Breast epithelium (tissue), 3 donors: ENCODE results near the gene PRODH.
"Not testable (repeated sequence)": the region's sequence is repeated elsewhere in the genome, so short reads cannot be mapped to it uniquely, and the experiment has no call there.

Experiments
- POLR2A ChIP-seq: fragments of 450-650 bp; IDR thresholded peaks from one replicate; pipeline ENCODE4 v1.6.1; 2016; ENCODE audit warnings: antibody characterized with exemption, mild to moderate bottlenecking, moderate library complexity
- TF ChIP-seq, protein P1 (sequence below), 3 donors: fragments of 450-650 bp; IDR thresholded peaks; one replicate each; pipeline ENCODE4 v1.5.1; 2016 to 2017; ENCODE audit warnings: antibody characterized with exemption in 3 of 3, mild to moderate bottlenecking in 3 of 3, moderate library complexity in 3 of 3

DNA sequence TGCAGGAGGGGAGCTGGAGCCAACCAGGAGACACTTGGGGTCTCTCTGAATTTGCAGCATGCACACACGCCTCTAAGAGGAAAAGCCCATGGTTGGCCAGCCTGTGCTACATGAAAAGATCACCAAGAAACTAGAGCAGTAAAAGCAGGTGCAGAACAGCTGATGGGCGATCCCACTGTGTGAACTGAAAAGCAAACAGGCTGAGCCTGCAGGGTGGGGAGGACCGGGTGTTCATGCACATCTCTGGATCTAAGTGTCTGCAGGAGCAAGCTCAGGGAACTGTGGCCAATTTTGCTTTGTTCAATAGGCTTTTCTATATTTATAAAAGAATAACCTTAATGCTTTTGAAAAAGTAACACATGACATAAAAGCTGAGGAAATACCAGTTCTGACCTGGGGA lies 18.3 kb downstream of the PRODH start:
- TF ChIP-seq, protein P1, sequence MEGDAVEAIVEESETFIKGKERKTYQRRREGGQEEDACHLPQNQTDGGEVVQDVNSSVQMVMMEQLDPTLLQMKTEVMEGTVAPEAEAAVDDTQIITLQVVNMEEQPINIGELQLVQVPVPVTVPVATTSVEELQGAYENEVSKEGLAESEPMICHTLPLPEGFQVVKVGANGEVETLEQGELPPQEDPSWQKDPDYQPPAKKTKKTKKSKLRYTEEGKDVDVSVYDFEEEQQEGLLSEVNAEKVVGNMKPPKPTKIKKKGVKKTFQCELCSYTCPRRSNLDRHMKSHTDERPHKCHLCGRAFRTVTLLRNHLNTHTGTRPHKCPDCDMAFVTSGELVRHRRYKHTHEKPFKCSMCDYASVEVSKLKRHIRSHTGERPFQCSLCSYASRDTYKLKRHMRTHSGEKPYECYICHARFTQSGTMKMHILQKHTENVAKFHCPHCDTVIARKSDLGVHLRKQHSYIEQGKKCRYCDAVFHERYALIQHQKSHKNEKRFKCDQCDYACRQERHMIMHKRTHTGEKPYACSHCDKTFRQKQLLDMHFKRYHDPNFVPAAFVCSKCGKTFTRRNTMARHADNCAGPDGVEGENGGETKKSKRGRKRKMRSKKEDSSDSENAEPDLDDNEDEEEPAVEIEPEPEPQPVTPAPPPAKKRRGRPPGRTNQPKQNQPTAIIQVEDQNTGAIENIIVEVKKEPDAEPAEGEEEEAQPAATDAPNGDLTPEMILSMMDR (IDR thresholded peaks at IDR 0.05), result not testable (repeated sequence)
- TF ChIP-seq POLR2A, result not testable (repeated sequence)
